Stimulated activated CD4-positive, alpha-beta T cell treated with anti-CD3 and anti-CD28 coated beads, Interleukin-4, amount 100 ng/mL, for 4 hours (primary cell): ENCODE data around the gene PGA5.
"Not testable (repeated sequence)": the region's sequence is repeated elsewhere in the genome, so short reads cannot be mapped to it uniquely, and the experiment has no call there.

ENCODE experiments used
- DNase-seq, 2 experiments: peaks; one replicate each; pipeline ENCODE4 v3.0.0-alpha.2; 2020

The PGA5 gene

GRCh38 chr11:61229458-61229857 is 11.5 kb upstream of the PGA5 start:
- not testable (repeated sequence) for DNase-seq

GRCh38 chr11:61231033-61231432 is 9.9 kb upstream of the PGA5 start:
- not testable (repeated sequence) for DNase-seq

GRCh38 chr11:61231585-61231984 is 9.4 kb upstream of the PGA5 start:
- DNase-seq = not testable (repeated sequence)

GRCh38 chr11:61232548-61233145 is 8.3 kb upstream of the PGA5 start:
- DNase-seq = not testable (repeated sequence)

- DNase-seq = not testable (repeated sequence)
These were observed 3.8 kb upstream of the PGA5 start for GRCh38 chr11:61237130-61237529.

GRCh38 chr11:61240288-61240687 is 687 bp upstream of the PGA5 start:
- not testable (repeated sequence) for DNase-seq

- not testable (repeated sequence) for DNase-seq
These were observed 551 bp downstream of the PGA5 start for GRCh38 chr11:61241526-61241925.

- DNase-seq = not testable (repeated sequence)
These were observed 4.4 kb downstream of the PGA5 start for GRCh38 chr11:61245284-61245964.

GRCh38 chr11:61248071-61248470 is 7.1 kb downstream of the PGA5 start:
- DNase-seq = not testable (repeated sequence)

GRCh38 chr11:61249201-61249600 is 8.2 kb downstream of the PGA5 start:
- DNase-seq = not testable (repeated sequence)

- not testable (repeated sequence) for DNase-seq
These were observed 10.1 kb downstream of the PGA5 start for GRCh38 chr11:61250796-61251765.

GRCh38 chr11:61252332-61252731 is 11.4 kb downstream of the PGA5 start:
- DNase-seq = not testable (repeated sequence)

- DNase-seq = peak; percentile 42 to 59
These were observed 13.5 kb downstream of the PGA5 start for GRCh38 chr11:61254403-61255025.

- DNase-seq = no peak
These were observed 15.9 kb downstream of the PGA5 start for GRCh38 chr11:61256710-61257482.

GRCh38 chr11:61258546-61258945 is 17.6 kb downstream of the PGA5 start:
- no peak for DNase-seq

- no peak for DNase-seq
These were observed 18.4 kb downstream of the PGA5 start for GRCh38 chr11:61259363-61259762.

- DNase-seq = no peak
These were observed 23.4 kb downstream of the PGA5 start for GRCh38 chr11:61264371-61264770.

- DNase-seq = no peak
These were observed 23.8 kb downstream of the PGA5 start for GRCh38 chr11:61264795-61265194.

GRCh38 chr11:61265357-61265756 is 24.4 kb downstream of the PGA5 start:
- DNase-seq = no peak

- DNase-seq = no peak
These were observed 25.6 kb downstream of the PGA5 start for GRCh38 chr11:61266602-61267001.

GRCh38 chr11:61267437-61267841 is 26.5 kb downstream of the PGA5 start:
- DNase-seq = no peak
